ENCODE data around the gene FBXO21. TPM values are rescaled to one million over a fixed set of nuclear protein-coding genes. Genes with fewer than 3 reads are reported as not detected.

The FBXO21 gene
- total and polyA plus RNA-seq, 2 of the 13 experiments (the other 11 are each of a cell fraction or from before 2014, with no cell fraction given): 15.6 to 32.5 TPM

DNA sequence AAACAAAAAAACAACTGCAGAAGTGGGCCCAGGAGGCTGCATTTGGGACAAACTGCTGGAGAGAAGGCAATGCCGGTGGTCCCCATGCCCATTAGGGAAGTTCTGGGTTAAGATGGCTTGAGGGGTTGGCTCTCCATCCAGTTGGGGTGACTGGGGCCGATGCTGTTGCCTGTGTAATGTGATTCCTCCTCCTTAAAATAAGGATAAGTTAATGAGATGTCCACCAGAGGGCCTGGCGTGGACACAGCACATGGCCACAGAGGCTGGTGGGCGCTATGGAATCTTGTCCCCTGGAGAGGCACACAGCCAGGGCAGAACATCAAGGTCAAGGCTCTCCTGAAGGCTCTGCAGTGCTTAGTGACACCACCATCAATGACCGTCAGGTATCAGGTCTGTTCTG, 90.0 kb downstream of the FBXO21 start (continued):
- TF ChIP-seq, protein P1, sequence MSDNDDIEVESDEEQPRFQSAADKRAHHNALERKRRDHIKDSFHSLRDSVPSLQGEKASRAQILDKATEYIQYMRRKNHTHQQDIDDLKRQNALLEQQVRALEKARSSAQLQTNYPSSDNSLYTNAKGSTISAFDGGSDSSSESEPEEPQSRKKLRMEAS (IDR thresholded peaks at IDR 0.05): peak; percentile 30; the same call in 1 of the 2 replicates
- no peak for TF ChIP-seq RFX5 (IDR thresholded peaks at IDR 0.05; ENCODE audit: low read depth, low read length)
- no peak for TF ChIP-seq THAP8 (CRISPR knock-in tag; IDR thresholded peaks at IDR 0.05; ENCODE audit: borderline replicate concordance)
- no peak for TF ChIP-seq MED13 (CRISPR knock-in tag; IDR thresholded peaks at IDR 0.05)
- TF ChIP-seq KDM5B (CRISPR knock-in tag; IDR thresholded peaks at IDR 0.05; ENCODE audit: borderline replicate concordance): no peak
- TF ChIP-seq BCLAF1 (IDR thresholded peaks at IDR 0.05): no peak
- no peak for TF ChIP-seq ZNF747 (CRISPR knock-in tag; IDR thresholded peaks at IDR 0.05; ENCODE audit: borderline replicate concordance)

Measured in HepG2 (cell line).